ENCODE data around the gene TM4SF4.
"Not testable (repeated sequence)": the region's sequence is repeated elsewhere in the genome, so short reads cannot be mapped to it uniquely, and the experiment has no call there.

TM4SF4 gene

GRCh38 chr3:149474250-149474817, at the start of gene TM4SF4:
Gene TM4SF4 (plus strand): TSS chr3:149474697. CDS start chr3:149474878, 181 bp downstream.
- ATAC-seq, result no peak
- DNase-seq, result no peak

GRCh38 chr3:149424918-149425317, 49.6 kb upstream of the TM4SF4 start:
- ATAC-seq (no peak), DNase-seq (no peak)

- ATAC-seq, result no peak
- no peak for DNase-seq
Observed at GRCh38 chr3:149426325-149426724, 48.2 kb upstream of the TM4SF4 start.

GRCh38 chr3:149428087-149428486, 46.4 kb upstream of the TM4SF4 start:
- DNase-seq (no peak), ATAC-seq (no peak)

- ATAC-seq (no peak), DNase-seq (no peak)
Observed at GRCh38 chr3:149430216-149430615, 44.3 kb upstream of the TM4SF4 start.

- DNase-seq (no peak), ATAC-seq (no peak)
Observed at GRCh38 chr3:149432149-149432548, 42.3 kb upstream of the TM4SF4 start.

GRCh38 chr3:149435996-149436885, 38.3 kb upstream of the TM4SF4 start:
- no peak for ATAC-seq
- DNase-seq, result no peak

- no peak for DNase-seq
- ATAC-seq, result no peak
Observed at GRCh38 chr3:149437286-149437685, 37.2 kb upstream of the TM4SF4 start.

- ATAC-seq, result no peak
- DNase-seq, result no peak
Observed at GRCh38 chr3:149437710-149438109, 36.8 kb upstream of the TM4SF4 start.

- no peak for DNase-seq
- ATAC-seq, result no peak
Observed at GRCh38 chr3:149438981-149439380, 35.5 kb upstream of the TM4SF4 start.

- DNase-seq (no peak), ATAC-seq (no peak)
Observed at GRCh38 chr3:149441642-149442041, 32.9 kb upstream of the TM4SF4 start.

GRCh38 chr3:149442043-149442442, 32.5 kb upstream of the TM4SF4 start:
- no peak for ATAC-seq

GRCh38 chr3:149442851-149443544, 31.5 kb upstream of the TM4SF4 start:
- DNase-seq (no peak), ATAC-seq (no peak)

More at GRCh38 chr3:149442043-149442442, 32.5 kb upstream of the TM4SF4 start:
- no peak for DNase-seq

- ATAC-seq, result no peak
- DNase-seq, result no peak
Observed at GRCh38 chr3:149443545-149443912, 31.0 kb upstream of the TM4SF4 start.

- DNase-seq, ATAC-seq: not testable (repeated sequence)
Observed at GRCh38 chr3:149444867-149445266, 29.6 kb upstream of the TM4SF4 start.

- ATAC-seq (no peak), DNase-seq (no peak)
Observed at GRCh38 chr3:149448331-149448831, 26.1 kb upstream of the TM4SF4 start.

- ATAC-seq (no peak), DNase-seq (no peak)
Observed at GRCh38 chr3:149449182-149449581, 25.3 kb upstream of the TM4SF4 start.

GRCh38 chr3:149449799-149450198, 24.7 kb upstream of the TM4SF4 start:
- ATAC-seq (no peak), DNase-seq (no peak)

- ATAC-seq (no peak), DNase-seq (no peak)
Observed at GRCh38 chr3:149450281-149450680, 24.2 kb upstream of the TM4SF4 start.

GRCh38 chr3:149452036-149452435, 22.5 kb upstream of the TM4SF4 start:
- no peak for ATAC-seq
- DNase-seq, result no peak

- DNase-seq (no peak), ATAC-seq (no peak)
Observed at GRCh38 chr3:149453140-149453805, 21.2 kb upstream of the TM4SF4 start.

GRCh38 chr3:149454746-149455145, 19.8 kb upstream of the TM4SF4 start:
- DNase-seq (no peak), ATAC-seq (no peak)
